GM18505 (cell line): Measurements from ENCODE around the gene ARHGAP27.
A peak's percentile ranks its signal among the peaks of the same experiment; 100 is the strongest.

ENCODE experiments used
- ATAC-seq: cut with Tn5 transposase; IDR thresholded peaks from one replicate; pipeline ENCODE4 v1.9.1; 2021; ENCODE audit not compliant: unreplicated experiment
- POLR2A ChIP-seq: IDR thresholded peaks from 4 replicates; pipeline ENCODE4 v1.6.1; 2011; ENCODE audit warnings: borderline replicate concordance; ENCODE audit not compliant: insufficient read depth, insufficient read length; ENCODE audit errors: extremely low read depth

ARHGAP27 gene

GRCh38 chr17:45429339-45430005, 3.2 kb downstream of the ARHGAP27 start:
- ATAC-seq = no peak
- TF ChIP-seq POLR2A = no peak

GRCh38 chr17:45428931-45429338, 3.7 kb downstream of the ARHGAP27 start:
- ATAC-seq = no peak
- no peak for TF ChIP-seq POLR2A

GRCh38 chr17:45428050-45428617, 4.5 kb downstream of the ARHGAP27 start:
- TF ChIP-seq POLR2A = no peak
- peak; percentile 50 for ATAC-seq

GRCh38 chr17:45427181-45427835, 5.4 kb downstream of the ARHGAP27 start:
- TF ChIP-seq POLR2A = no peak
- no peak for ATAC-seq

DNA sequence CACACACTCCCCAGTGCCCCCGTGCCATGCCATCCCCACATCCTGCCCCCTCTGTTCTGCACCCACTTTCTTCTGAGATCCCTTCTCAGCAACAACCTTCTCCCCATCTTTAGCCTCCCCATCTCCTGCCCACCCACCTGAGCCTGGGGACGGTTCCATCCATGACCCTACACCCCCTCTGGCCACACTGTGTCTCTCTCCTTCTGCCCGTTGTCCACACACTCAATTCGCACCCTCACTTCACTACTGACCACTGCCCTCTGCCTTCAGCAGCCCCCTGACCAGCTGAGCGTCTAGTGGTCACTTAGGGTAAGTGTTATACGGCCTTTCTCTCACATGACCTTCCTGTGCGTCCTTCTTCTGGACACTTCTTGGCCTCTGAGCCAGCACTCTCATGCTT, 6.1 kb downstream of the ARHGAP27 start:
- TF ChIP-seq POLR2A = no peak
- ATAC-seq = no peak

GRCh38 chr17:45425984-45426413, 6.7 kb downstream of the ARHGAP27 start:
- TF ChIP-seq POLR2A = no peak
- no peak for ATAC-seq

DNA sequence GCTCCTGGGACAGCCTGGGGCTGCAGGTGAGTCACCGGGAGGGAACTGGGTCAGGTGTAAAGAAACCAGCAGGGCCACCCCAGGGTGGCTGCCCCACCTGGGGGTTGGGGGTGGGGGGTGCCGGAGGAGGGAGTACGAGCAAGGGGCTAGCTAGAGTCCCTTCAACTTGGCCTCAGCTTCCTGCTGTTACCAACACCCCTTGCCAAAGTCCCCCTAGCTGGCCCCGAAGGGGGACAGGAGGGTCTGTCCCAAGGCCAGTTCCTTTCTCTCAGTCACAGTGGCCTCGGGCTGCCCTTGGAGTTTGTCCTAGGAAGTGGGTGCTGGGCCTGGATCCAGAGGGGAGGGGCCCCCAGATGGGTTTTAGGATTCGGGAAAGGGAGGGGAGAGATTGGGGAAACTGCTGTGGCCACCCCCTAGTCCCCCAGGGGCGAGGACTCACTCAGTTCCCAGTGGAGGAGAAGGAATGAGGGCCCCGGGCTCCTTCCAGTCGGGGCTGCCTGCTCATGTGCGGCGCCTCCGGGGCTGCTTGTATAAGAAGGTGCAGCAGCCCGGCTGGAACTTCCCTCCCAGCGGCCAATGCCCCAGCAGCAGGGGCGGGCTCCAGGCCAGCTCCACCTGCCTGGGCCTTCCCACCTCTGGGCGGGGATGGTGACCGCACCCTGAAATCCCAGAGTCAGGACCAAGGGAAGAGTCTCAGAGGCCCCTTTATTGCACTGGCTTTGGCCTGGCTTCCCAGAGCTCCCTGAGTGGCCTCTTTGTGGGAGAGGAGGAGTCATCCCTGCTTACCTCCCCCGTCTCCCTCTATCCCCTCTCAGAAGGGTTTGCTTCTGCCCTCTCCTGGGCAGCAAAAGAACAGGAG, 7.3 kb downstream of the ARHGAP27 start:
- ATAC-seq = no peak
- TF ChIP-seq POLR2A = no peak

- no peak for ATAC-seq
- no peak for TF ChIP-seq POLR2A
Measured at GRCh38 chr17:45424769-45425124, 7.9 kb downstream of the ARHGAP27 start.

DNA sequence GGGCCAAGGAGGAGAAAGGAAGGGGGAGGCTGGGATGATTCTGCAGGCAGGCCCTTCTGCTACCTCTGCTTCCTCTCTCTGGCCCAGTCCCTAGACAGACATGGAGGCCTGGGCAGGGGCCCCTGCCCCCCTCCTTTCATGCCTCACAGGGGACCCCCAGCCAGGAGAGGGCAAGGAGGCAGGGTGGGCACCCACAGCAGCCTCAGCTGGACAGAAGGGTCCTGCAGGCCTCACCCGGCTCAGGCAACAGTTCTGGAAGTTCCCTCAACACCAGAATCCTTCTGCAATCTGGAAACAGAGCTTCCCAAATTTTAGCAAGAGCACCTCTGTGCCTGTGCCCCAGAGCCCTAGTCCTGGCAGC, 8.7 kb downstream of the ARHGAP27 start:
- no peak for ATAC-seq
- TF ChIP-seq POLR2A = no peak

DNA sequence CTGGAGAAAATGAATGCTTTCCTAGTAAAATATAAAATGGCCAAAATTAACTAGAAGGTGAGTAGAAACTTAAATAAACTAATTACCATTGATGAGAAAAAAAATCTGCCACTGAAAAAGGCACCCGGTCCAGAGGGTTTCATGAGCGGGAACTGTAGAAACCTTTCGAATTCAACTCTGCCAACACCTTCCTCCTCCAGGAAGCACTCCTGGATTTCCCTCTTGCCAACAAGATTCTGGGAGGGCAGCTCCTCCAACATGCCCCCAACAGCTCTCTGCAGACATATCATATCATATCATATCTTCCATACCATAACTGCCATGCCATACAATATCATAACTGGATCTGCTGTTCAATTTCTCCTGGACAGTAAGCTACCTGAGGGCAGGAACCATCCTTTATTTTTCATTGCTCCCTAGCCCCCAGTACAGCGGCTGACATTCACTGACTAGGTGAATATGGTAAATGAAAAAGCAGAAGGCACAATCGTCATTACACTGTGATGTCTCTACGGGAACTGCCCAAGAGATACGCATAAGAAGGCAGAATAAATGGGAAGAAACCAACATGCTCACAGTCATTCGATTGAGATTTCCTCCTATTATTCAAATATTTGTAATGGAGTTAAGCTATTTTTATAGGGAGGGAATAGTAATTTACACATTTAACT, 9.2 kb downstream of the ARHGAP27 start:
- no peak for ATAC-seq
- TF ChIP-seq POLR2A = no peak

GRCh38 chr17:45414990-45415881, 17.4 kb downstream of the ARHGAP27 start:
- ATAC-seq = no peak
- TF ChIP-seq POLR2A = no peak

- no peak for ATAC-seq
- no peak for TF ChIP-seq POLR2A
Measured at GRCh38 chr17:45413498-45413923, 19.2 kb downstream of the ARHGAP27 start.
